Stomach (tissue), 4 donors: ENCODE results near the gene MANSC4.

Experiments
- EP300 ChIP-seq: sonication (generic); formaldehyde crosslinking; IDR thresholded peaks from one replicate; pipeline ENCODE4 v1.6.1; 2017; ENCODE audit warnings: antibody characterized with exemption
- POLR2AphosphoS5 ChIP-seq, 3 donors: sonication (generic); formaldehyde crosslinking; IDR thresholded peaks; one replicate each; pipeline ENCODE4 v1.6.1; 2016; ENCODE audit warnings: antibody characterized with exemption in 3 of 3
- TF ChIP-seq, protein P1 (sequence below), 7 experiments: fragments of 450-650 bp in 4 of 7; fragments of 200-600 bp in 3 of 7; sonication (generic) in 3 of 7; IDR thresholded peaks; one replicate each; pipeline ENCODE4 v1.5.1; 2016 to 2019; ENCODE audit warnings: antibody characterized with exemption in 7 of 7, control low read depth in 2 of 7, mild to moderate bottlenecking in 1 of 7

- TF ChIP-seq POLR2AphosphoS5 (IDR thresholded peaks at IDR 0.05) = no peak
- TF ChIP-seq, protein P1, sequence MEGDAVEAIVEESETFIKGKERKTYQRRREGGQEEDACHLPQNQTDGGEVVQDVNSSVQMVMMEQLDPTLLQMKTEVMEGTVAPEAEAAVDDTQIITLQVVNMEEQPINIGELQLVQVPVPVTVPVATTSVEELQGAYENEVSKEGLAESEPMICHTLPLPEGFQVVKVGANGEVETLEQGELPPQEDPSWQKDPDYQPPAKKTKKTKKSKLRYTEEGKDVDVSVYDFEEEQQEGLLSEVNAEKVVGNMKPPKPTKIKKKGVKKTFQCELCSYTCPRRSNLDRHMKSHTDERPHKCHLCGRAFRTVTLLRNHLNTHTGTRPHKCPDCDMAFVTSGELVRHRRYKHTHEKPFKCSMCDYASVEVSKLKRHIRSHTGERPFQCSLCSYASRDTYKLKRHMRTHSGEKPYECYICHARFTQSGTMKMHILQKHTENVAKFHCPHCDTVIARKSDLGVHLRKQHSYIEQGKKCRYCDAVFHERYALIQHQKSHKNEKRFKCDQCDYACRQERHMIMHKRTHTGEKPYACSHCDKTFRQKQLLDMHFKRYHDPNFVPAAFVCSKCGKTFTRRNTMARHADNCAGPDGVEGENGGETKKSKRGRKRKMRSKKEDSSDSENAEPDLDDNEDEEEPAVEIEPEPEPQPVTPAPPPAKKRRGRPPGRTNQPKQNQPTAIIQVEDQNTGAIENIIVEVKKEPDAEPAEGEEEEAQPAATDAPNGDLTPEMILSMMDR (IDR thresholded peaks at IDR 0.05) = no peak
- TF ChIP-seq EP300 = no peak
Measured at GRCh38 chr12:27771481-27772327, 8.3 kb downstream of the MANSC4 start.
